OCI-LY7 (cell line): ENCODE results near the gene E2F7. TPM values are rescaled to one million over a fixed set of nuclear protein-coding genes. Genes with fewer than 3 reads are reported as not detected.

ENCODE experiments used
- BruUV-seq: library from RNA; stranded (reverse); fragments of 400-500 nt; replicated peaks from 2 replicates; lab custom pipeline; 2021; lab: Mats Ljungman, UMichigan
- CTCF ChIA-PET: fragments of 300-600 bp; sonication (Branson Sonifier 250); formaldehyde crosslinking; loops from one replicate; lab custom pipeline; 2022; ENCODE audit warnings: antibody characterized with exemption; ENCODE audit not compliant: unreplicated experiment; lab: Charles Lee
- POLR2A ChIA-PET: fragments of 300-600 bp; sonication (Branson Sonifier 250); formaldehyde crosslinking; loops from one replicate; lab custom pipeline; 2022; ENCODE audit warnings: antibody characterized with exemption; lab: Charles Lee
- DNase-seq: peaks from one replicate; pipeline ENCODE4 v3.0.0-alpha.2; 2015; ENCODE audit warnings: low spot score
- H2AFZ ChIP-seq: fragments of 200-600 bp; sonication (generic), shearing (Covaris generic); 2 replicates; pipeline ENCODE4 v1.6.1; 2014; ENCODE audit warnings: mild to moderate bottlenecking, antibody characterized with exemption, low read length, moderate library complexity
- H3K27ac ChIP-seq: fragments of 200-600 bp; sonication (generic); 2 replicates; pipeline ENCODE4 v1.5.1; 2014; ENCODE audit warnings: mixed run types, low read depth, mild to moderate bottlenecking, moderate library complexity, low read length, inconsistent platforms; ENCODE audit not compliant: poor library complexity, severe bottlenecking
- H3K36me3 ChIP-seq: fragments of 200-600 bp; sonication (generic); 2 replicates; pipeline ENCODE4 v1.6.1; 2014; ENCODE audit warnings: mild to moderate bottlenecking, antibody characterized with exemption, low read length, moderate library complexity, mixed read lengths; ENCODE audit not compliant: insufficient read depth
- H3K4me1 ChIP-seq: fragments of 200-600 bp; sonication (generic); 2 replicates; pipeline ENCODE4 v1.5.1; 2014; ENCODE audit warnings: mild to moderate bottlenecking, low read length; ENCODE audit not compliant: insufficient read depth, poor library complexity, severe bottlenecking
- H3K4me2 ChIP-seq: fragments of 200-600 bp; sonication (generic); 2 replicates; pipeline ENCODE4 v1.6.1; 2014; ENCODE audit warnings: mild to moderate bottlenecking, low read length
- H3K4me3 ChIP-seq: fragments of 200-600 bp; sonication (generic); 2 replicates; pipeline ENCODE4 v1.5.1; 2014; ENCODE audit warnings: mild to moderate bottlenecking, low read depth, low read length; ENCODE audit not compliant: poor library complexity, severe bottlenecking
- H3K79me2 ChIP-seq: fragments of 200-600 bp; sonication (generic); 2 replicates; pipeline ENCODE4 v1.6.1; 2016; ENCODE audit warnings: low read depth, mild to moderate bottlenecking, low read length, moderate library complexity, mixed read lengths; ENCODE audit not compliant: insufficient read depth
- H3K9me2 ChIP-seq: fragments of 200-600 bp; sonication (generic); 2 replicates; pipeline ENCODE4 v1.6.1; 2016; ENCODE audit warnings: mild to moderate bottlenecking, low read length, mixed read lengths; ENCODE audit not compliant: insufficient read depth
- H3K9me3 ChIP-seq: fragments of 200-600 bp; sonication (generic); 2 replicates; pipeline ENCODE4 v1.6.1; 2014; ENCODE audit warnings: mild to moderate bottlenecking, mixed run types, low read length, mixed read lengths
- H4K20me1 ChIP-seq: fragments of 200-600 bp; sonication (generic); 2 replicates; pipeline ENCODE4 v1.6.1; 2014; ENCODE audit warnings: mild to moderate bottlenecking, antibody characterized with exemption, low read length, moderate library complexity, mixed read lengths; ENCODE audit not compliant: insufficient read depth
- EZH2phosphoT487 ChIP-seq: fragments of 200-600 bp; sonication (generic); IDR thresholded peaks from 2 replicates; pipeline ENCODE4 v1.6.1; 2018; ENCODE audit warnings: low read depth, borderline replicate concordance, mild to moderate bottlenecking, mixed run types, antibody characterized with exemption, low read length, moderate library complexity, mixed read lengths
- intact Hi-C: fragments of 100-400 bp; cut with micrococcal nuclease; formaldehyde crosslinking; loops from one replicate; pipeline ENCODE4 v1.10.0; 2022; ENCODE audit not compliant: unreplicated experiment
- total RNA-seq, 2 experiments: library from RNA; depleted of rRNA in 1 of 2; stranded (reverse); fragments of >200 nt in 1 of 2; shearing (Covaris generic) in 1 of 2; gene quantifications; 2 replicates each; pipeline ENCODE4 v1.2.3, GENCODE V29; 2014 to 2022
- TF ChIP-seq, protein P1 (sequence below): fragments of 200-600 bp; sonication (generic); conservative IDR thresholded peaks from 2 replicates; pipeline ENCODE4 v1.5.1; 2014; ENCODE audit warnings: mild to moderate bottlenecking, antibody characterized with exemption, low read length, moderate library complexity, mixed read lengths

Gene E2F7
- total RNA-seq, 2 experiments from 2014 or later = 17.1 to 19.0 TPM

DNA sequence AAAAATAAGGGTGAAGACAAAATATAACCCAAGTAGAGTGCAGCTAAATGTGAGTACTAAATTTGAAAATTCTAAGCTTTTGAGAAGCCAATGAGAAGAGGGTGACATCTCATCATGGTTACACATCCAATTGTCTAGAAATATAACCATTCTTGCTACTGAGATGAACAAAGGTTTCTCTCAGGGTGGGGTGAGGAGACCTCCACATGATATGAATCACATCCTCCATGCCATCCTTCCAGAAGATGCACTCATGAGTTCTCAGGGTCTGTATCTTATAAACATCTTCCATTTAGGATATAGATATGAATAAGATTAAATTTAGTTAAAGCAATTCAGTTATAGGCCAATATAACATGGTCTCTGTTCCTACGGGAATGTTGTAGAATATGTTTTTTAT lies 38.9 kb upstream of the E2F7 start:
- H3K79me2 ChIP-seq = no peaks in the 10 kb centered on the region
- DNase-seq = no peak
- ChIA-PET POLR2A (no interaction called here), CTCF (no interaction called here)
- H3K4me2 ChIP-seq = no peak overlapping the region
- no peaks in the 10 kb centered on the region for H3K4me1 ChIP-seq
- intact Hi-C loops = no loop called here
- TF ChIP-seq, protein P1, sequence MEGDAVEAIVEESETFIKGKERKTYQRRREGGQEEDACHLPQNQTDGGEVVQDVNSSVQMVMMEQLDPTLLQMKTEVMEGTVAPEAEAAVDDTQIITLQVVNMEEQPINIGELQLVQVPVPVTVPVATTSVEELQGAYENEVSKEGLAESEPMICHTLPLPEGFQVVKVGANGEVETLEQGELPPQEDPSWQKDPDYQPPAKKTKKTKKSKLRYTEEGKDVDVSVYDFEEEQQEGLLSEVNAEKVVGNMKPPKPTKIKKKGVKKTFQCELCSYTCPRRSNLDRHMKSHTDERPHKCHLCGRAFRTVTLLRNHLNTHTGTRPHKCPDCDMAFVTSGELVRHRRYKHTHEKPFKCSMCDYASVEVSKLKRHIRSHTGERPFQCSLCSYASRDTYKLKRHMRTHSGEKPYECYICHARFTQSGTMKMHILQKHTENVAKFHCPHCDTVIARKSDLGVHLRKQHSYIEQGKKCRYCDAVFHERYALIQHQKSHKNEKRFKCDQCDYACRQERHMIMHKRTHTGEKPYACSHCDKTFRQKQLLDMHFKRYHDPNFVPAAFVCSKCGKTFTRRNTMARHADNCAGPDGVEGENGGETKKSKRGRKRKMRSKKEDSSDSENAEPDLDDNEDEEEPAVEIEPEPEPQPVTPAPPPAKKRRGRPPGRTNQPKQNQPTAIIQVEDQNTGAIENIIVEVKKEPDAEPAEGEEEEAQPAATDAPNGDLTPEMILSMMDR = no peak
- H2AFZ ChIP-seq = no peak overlapping the region
- BruUV-seq = no TSS peak
- H3K36me3 ChIP-seq = no peaks in the 10 kb centered on the region
- H3K4me3 ChIP-seq = no peak overlapping the region
- no peak overlapping the region for H3K27ac ChIP-seq
- no peaks in the 10 kb centered on the region for H4K20me1 ChIP-seq
- no peaks in the 10 kb centered on the region for H3K9me2 ChIP-seq
- H3K9me3 ChIP-seq = no peaks in the 10 kb centered on the region

DNA sequence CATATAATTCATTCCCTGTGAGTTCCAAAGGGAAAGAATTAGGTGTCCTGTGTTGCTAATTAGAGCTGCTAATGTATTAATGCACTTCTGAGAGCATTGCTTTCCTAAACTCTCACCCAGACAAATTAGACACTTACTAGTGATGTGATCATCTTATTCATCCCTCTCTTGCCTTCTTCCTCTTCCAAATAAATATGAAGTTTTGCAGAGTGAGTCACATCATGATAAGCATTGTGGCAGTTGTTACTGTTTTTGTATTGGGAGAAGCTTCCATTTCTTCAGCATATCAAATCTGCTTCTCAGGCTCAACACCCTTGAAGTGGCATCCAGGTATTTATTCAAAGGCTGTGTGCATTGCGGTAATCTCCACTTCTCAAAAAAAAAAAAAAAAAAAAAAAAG lies 37.3 kb upstream of the E2F7 start:
- Histone ChIP-seq H3K9me2 (no peaks in the 10 kb centered on the region), H3K4me1 (no peaks in the 10 kb centered on the region), H3K4me3 (no peak overlapping the region), H3K36me3 (no peaks in the 10 kb centered on the region), H2AFZ (no peak overlapping the region), H3K79me2 (no peaks in the 10 kb centered on the region), H3K27ac (no peak overlapping the region), H3K4me2 (no peak overlapping the region), H4K20me1 (no peaks in the 10 kb centered on the region), H3K9me3 (no peaks in the 10 kb centered on the region)
- CTCF ChIA-PET = no interaction called here
- intact Hi-C loops = no loop called here
- TF ChIP-seq, protein P1 = no peak
- no peak for TF ChIP-seq EZH2phosphoT487
- DNase-seq = no peak
- BruUV-seq = no TSS peak
- POLR2A ChIA-PET = interaction anchor here (0.5 to 1.4 kb wide), 5 partner anchors 18 to 593 kb away, joined by 3 read pairs; no protein-coding TSS in a partner anchor

DNA sequence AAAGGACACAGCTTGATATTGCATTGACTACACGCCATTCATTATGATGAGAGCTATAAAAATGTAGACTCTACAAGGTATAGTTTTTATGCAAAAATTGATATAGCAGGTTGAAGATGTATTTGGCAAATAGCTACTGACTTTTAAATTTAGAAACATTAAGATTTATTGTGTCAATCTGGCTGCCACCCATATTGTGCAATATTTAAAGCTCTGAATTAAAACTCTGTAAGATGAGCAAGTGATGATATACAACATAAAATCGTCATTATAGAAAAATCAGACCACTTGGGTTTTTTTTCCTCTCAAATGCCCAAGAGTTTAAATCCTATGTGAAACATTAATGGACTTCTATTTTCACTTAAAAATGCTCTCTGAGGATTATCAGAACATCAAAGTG lies 36.8 kb upstream of the E2F7 start:
- DNase-seq = no peak
- no peaks in the 10 kb centered on the region for H3K79me2 ChIP-seq
- ChIA-PET CTCF (no interaction called here), POLR2A (interaction anchor here (0.6 to 1.4 kb wide), 4 partner anchors 19 to 70 kb away, joined by 3 to 6 read pairs (median 3); no protein-coding TSS in a partner anchor)
- no peaks in the 10 kb centered on the region for H3K9me2 ChIP-seq
- no peaks in the 10 kb centered on the region for H3K36me3 ChIP-seq
- no peak overlapping the region for H3K4me2 ChIP-seq
- H3K27ac ChIP-seq = no peak overlapping the region
- no peak overlapping the region for H3K4me3 ChIP-seq
- H3K4me1 ChIP-seq = no peaks in the 10 kb centered on the region
- TF ChIP-seq, protein P1 = no peak
- no peak for TF ChIP-seq EZH2phosphoT487
- intact Hi-C loops = no loop called here
- BruUV-seq = no TSS peak
- no peak overlapping the region for H2AFZ ChIP-seq
- H4K20me1 ChIP-seq = no peaks in the 10 kb centered on the region
- no peaks in the 10 kb centered on the region for H3K9me3 ChIP-seq
